ENCODE results near the gene NUP93.

The NUP93 gene

DNA sequence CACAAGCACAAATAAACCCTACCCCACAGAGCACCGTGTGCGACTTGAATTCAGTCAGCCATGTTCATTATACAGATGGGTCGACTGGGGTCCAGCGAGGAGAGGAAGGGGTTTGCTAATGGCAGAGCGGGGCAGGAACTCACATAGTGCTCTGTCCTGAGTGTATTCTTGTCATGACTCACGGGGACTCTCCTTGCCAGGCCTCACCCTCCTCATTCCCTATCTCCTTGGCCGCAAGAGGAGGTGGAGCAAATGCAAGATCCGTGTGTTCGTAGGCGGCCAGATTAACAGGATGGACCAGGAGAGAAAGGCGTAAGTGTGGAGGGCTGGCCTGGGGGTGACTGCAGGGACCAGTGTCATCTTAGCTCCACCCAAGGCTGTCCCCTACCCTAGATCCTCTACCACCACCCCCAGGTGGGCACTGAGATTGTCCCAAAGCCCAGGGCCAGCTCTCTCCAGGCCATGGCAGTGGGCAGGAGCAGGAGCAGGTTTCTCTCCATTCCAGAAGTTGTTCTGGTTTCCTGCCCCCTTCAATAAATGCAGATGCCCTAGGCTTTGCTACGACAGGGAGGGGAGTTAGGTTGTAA is 164.5 kb downstream of the NUP93 start:
- no peak for DNase-seq (ENCODE audit: low spot score)

DNA sequence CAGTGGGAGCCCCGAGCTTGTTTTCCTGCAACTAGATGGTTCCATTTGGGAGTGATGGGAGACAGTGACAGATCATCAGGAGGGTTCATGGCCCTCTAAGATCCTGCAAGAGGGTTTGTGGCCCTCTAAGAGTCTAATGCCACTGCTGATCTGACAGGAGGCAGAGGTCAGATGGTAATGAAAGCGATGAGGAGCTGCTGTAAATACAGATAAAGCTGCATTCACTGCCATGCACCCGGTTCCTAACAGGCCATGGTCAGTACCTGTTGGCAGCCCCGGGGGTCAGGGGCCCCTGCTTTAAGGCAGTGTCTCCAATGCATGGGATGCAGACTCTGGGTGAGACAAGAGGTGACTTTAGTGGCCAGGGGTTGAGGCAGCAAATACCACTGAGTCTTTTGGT is 165.9 kb downstream of the NUP93 start:
- DNase-seq (ENCODE audit: low spot score) = no peak

DNA sequence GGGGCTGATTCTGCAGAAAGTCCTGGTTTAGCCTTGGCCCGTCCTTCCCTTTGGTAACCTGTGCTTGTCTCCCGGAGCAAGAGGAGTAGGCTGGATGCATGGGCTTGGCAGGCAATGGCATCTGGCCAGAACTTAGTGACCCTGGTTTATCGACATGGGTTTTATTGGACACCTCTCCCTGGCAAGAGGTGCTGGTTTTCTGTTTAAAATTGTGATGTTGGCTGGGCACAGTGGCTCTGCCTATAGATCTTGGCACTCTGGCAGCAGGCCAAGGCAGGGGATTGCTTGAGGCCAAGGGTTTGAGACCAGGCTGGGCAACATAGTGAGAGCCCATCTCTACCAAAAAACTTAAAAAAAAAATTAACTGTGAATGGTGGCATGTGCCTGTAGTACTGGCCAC is 166.3 kb downstream of the NUP93 start:
- DNase-seq (ENCODE audit: low spot score) = no peak

DNA sequence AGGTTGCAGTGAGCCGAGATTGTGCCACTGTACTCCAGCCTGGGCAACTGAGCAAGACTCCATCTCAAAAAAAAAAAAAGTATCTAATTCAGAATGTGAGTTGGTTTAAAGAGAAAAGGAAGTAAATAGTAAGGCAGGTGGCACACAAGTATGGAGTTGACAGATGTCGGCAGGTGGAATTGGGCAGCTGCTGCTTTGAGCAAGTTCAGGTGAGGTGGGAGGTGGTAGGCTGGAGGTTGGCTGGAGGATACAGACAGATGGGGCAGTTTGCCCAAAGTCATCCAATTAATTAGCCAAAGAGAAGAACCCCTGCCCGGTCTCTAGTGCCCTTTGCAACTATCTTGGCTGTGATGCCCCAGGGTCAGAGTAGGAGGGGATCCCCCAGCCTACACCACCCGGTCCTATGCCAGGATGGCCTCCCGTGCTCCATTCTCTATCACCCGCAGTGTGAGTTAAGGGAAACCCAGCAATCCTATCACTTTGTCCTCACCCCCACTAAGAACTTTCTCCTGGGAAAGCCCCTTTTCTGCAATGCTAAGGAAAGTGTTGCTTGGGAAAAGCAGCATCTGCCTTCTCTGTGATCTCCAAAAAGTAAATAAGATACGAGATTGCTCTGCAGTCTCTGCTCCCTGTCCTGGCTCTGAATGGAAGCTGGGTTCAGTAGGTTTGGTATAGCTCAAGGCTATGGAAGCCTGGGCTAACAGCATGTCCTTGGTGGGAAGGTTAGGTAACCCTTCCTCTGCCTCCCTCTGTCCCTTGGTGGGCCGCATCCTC is 167.3 kb downstream of the NUP93 start:
- DNase-seq (ENCODE audit: low spot score) = no peak

DNA sequence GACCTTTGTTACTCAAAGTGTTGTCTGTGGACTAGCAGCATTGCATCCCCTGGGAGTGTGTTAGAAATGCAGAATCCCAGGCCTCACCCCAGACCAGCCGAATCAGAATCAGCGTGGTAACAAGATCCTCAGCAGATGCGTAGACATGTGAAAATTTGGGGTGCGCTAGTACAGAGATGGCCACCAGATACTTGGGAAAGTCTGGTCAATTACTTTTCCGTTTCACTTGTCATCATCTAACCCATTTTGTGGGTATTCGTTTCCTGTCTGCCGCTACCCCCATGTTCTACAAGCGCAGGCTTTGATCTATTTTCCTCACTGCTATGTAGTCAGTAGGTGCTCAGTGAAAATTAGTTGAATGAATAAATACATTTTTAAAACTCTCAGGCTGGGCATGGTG is 168.9 kb downstream of the NUP93 start:
- no peak for DNase-seq (ENCODE audit: low spot score)

Data from SW480 (cell line).